Naive B cell (primary cell): Measurements from ENCODE around the gene HOXB3. TPM values are rescaled to one million over a fixed set of nuclear protein-coding genes. Genes with fewer than 3 reads are reported as not detected.
A peak's percentile ranks its signal among the peaks of the same experiment; 100 is the strongest.

Experiments
- ATAC-seq, 2 donors: fragments of 150-1000 bp; cut with Tn5 transposase; 2 replicates each; pipeline ENCODE4 v1.10.0; 2021; ENCODE audit warnings: low read depth in 2 of 2, mild to moderate bottlenecking in 2 of 2, moderate library complexity in 2 of 2
- DNase-seq: peaks from one replicate; pipeline ENCODE4 v3.0.0; 2022
- H3K27ac Mint-ChIP-seq, 6 donors: one replicate each; pipeline ENCODE4 v1.8.0; 2020 to 2022; ENCODE audit warnings: mild to moderate bottlenecking in 6 of 6, mixed read lengths in 6 of 6, moderate library complexity in 5 of 6, inconsistent platforms in 2 of 6
- H3K27me3 Mint-ChIP-seq, 3 donors: one replicate each; pipeline ENCODE4 v1.8.0; 2021 to 2022; ENCODE audit warnings: mixed read lengths in 3 of 3, mild to moderate bottlenecking in 1 of 3
- H3K36me3 Mint-ChIP-seq, 2 donors: one replicate each; pipeline ENCODE4 v1.8.0; 2020 to 2022; ENCODE audit warnings: mixed read lengths in 2 of 2, inconsistent platforms in 1 of 2, mild to moderate bottlenecking in 1 of 2
- H3K4me1 Mint-ChIP-seq, 3 donors: one replicate each; pipeline ENCODE4 v1.8.0; 2020 to 2022; ENCODE audit warnings: mixed read lengths in 3 of 3, inconsistent platforms in 1 of 3, mild to moderate bottlenecking in 1 of 3, moderate library complexity in 1 of 3
- H3K4me3 Mint-ChIP-seq, 8 donors: one replicate each; pipeline ENCODE4 v1.8.0; 2020 to 2022; ENCODE audit warnings: mild to moderate bottlenecking in 8 of 8, mixed read lengths in 8 of 8, moderate library complexity in 8 of 8, inconsistent platforms in 2 of 8
- H3K9me3 Mint-ChIP-seq, 7 donors: one replicate each; pipeline ENCODE4 v1.8.0; 2020 to 2022; ENCODE audit warnings: mixed read lengths in 7 of 7, mild to moderate bottlenecking in 5 of 7, inconsistent platforms in 2 of 7, moderate library complexity in 1 of 7
- polyA plus RNA-seq, 6 donors: library from polyadenylated mRNA; unstranded; fragments of 300-500 nt; fragmentation: Illumina TruSeq; gene quantifications; one replicate each; pipeline ENCODE4 v1.2.3, GENCODE V29; 2021; ENCODE audit warnings: low read depth in 6 of 6

The HOXB3 gene
- under 1 TPM in 1 of 6 donors, not detected in 5; 0.05 TPM for polyA plus RNA-seq

- ATAC-seq (no peak), DNase-seq (no peak)
- no peaks in the 10 kb centered on the region for H3K36me3 Mint-ChIP-seq
- H3K27me3 Mint-ChIP-seq, result peaks cover 80 to 97% (median 94%) of the 10 kb centered on the region in 3 donors
- H3K27ac Mint-ChIP-seq, result peak within 1 kb of the TSS in 2 of 6 donors; percentile 59 to 87
- H3K4me1 Mint-ChIP-seq, result peaks cover 50 to 56% (median 54%) of the 10 kb centered on the region in 3 donors
- peak within 1 kb of the TSS; percentile 44 to 89 (median 70) for H3K4me3 Mint-ChIP-seq
- H3K9me3 Mint-ChIP-seq, result no peaks in the 10 kb centered on the region
Measured at GRCh38 chr17:48589831-48590606, at the start of gene HOXB3. Gene HOXB3, minus strand, starts transcription at chr17:48590241. Its CDS starts 37,767 bp downstream, at chr17:48552474.

GRCh38 chr17:48639136-48639535 is 49.1 kb upstream of the HOXB3 start:
- peaks cover 0 to 2% (median 0%) of the 10 kb centered on the region in 7 donors for H3K9me3 Mint-ChIP-seq

GRCh38 chr17:48637323-48638260 is 47.6 kb upstream of the HOXB3 start:
- H3K27me3 Mint-ChIP-seq, result peaks cover 79 to 98% (median 81%) of the 10 kb centered on the region in 3 donors
- no peak overlapping the region for H3K27ac Mint-ChIP-seq
- peaks cover 0 to 12% of the 10 kb centered on the region in 2 donors for H3K36me3 Mint-ChIP-seq
- peaks cover 12 to 46% (median 27%) of the 10 kb centered on the region in 3 donors for H3K4me1 Mint-ChIP-seq
- H3K9me3 Mint-ChIP-seq, result peaks cover 0 to 5% (median 0%) of the 10 kb centered on the region in 7 donors
- DNase-seq (no peak), ATAC-seq (no peak)
- H3K4me3 Mint-ChIP-seq, result peak overlapping the region in 2 of 8 donors; percentile 21 to 29

More at GRCh38 chr17:48639136-48639535, 49.1 kb upstream of the HOXB3 start:
- no peak for ATAC-seq
- H3K4me1 Mint-ChIP-seq, result peaks cover 12 to 44% (median 26%) of the 10 kb centered on the region in 3 donors
- no peak overlapping the region for H3K27ac Mint-ChIP-seq
- H3K4me3 Mint-ChIP-seq, result no peak overlapping the region
- H3K36me3 Mint-ChIP-seq, result peaks cover 0 to 8% of the 10 kb centered on the region in 2 donors
- peaks cover 86 to 97% (median 88%) of the 10 kb centered on the region in 3 donors for H3K27me3 Mint-ChIP-seq
- no peak for DNase-seq

- peaks cover 0 to 11% of the 10 kb centered on the region in 2 donors for H3K36me3 Mint-ChIP-seq
- peaks cover 6 to 37% (median 21%) of the 10 kb centered on the region in 3 donors for H3K4me1 Mint-ChIP-seq
- H3K9me3 Mint-ChIP-seq, result peaks cover 0 to 3% (median 0%) of the 10 kb centered on the region in 7 donors
- H3K4me3 Mint-ChIP-seq, result peak overlapping the region in 2 of 8 donors; percentile 13 to 56
- peaks cover 80 to 98% (median 81%) of the 10 kb centered on the region in 3 donors for H3K27me3 Mint-ChIP-seq
- peak overlapping the region in 2 of 6 donors; percentile 5 to 15 for H3K27ac Mint-ChIP-seq
- DNase-seq, result no peak
- ATAC-seq, result peak; percentile 47 to 56
Measured at GRCh38 chr17:48636177-48637018, 46.4 kb upstream of the HOXB3 start.

GRCh38 chr17:48634493-48635208 is 44.6 kb upstream of the HOXB3 start:
- DNase-seq, result no peak
- Mint-ChIP-seq H3K36me3 (peaks cover 0 to 8% of the 10 kb centered on the region in 2 donors), H3K9me3 (peaks cover 0 to 3% (median 0%) of the 10 kb centered on the region in 7 donors), H3K4me1 (peaks cover 4 to 33% (median 18%) of the 10 kb centered on the region in 3 donors), H3K27me3 (peaks cover 83 to 99% (median 86%) of the 10 kb centered on the region in 3 donors), H3K4me3 (peak overlapping the region in 7 of 8 donors; percentile 4 to 47 (median 35)), H3K27ac (peak overlapping the region in 1 of 6 donors; percentile 56)
- no peak for ATAC-seq

GRCh38 chr17:48633266-48633677 is 43.2 kb upstream of the HOXB3 start:
- Mint-ChIP-seq H3K4me3 (peak overlapping the region in 2 of 8 donors; percentile 24 to 28), H3K4me1 (peaks cover 4 to 33% (median 18%) of the 10 kb centered on the region in 3 donors), H3K27ac (no peak overlapping the region), H3K36me3 (peaks cover 0 to 8% of the 10 kb centered on the region in 2 donors), H3K27me3 (peaks cover 86 to 100% (median 91%) of the 10 kb centered on the region in 3 donors), H3K9me3 (peaks cover 0 to 3% (median 0%) of the 10 kb centered on the region in 7 donors)
- ATAC-seq (no peak), DNase-seq (no peak)

GRCh38 chr17:48632579-48633265 is 42.7 kb upstream of the HOXB3 start:
- peaks cover 4 to 33% (median 18%) of the 10 kb centered on the region in 3 donors for H3K4me1 Mint-ChIP-seq
- DNase-seq (no peak), ATAC-seq (no peak)
- H3K27me3 Mint-ChIP-seq, result peaks cover 85 to 100% (median 91%) of the 10 kb centered on the region in 3 donors
- H3K36me3 Mint-ChIP-seq, result peaks cover 0 to 8% of the 10 kb centered on the region in 2 donors
- H3K27ac Mint-ChIP-seq, result peak overlapping the region in 2 of 6 donors; percentile 10 to 81
- peaks cover 0 to 3% (median 0%) of the 10 kb centered on the region in 7 donors for H3K9me3 Mint-ChIP-seq
- peak overlapping the region in 5 of 8 donors; percentile 5 to 30 (median 23) for H3K4me3 Mint-ChIP-seq

- ATAC-seq (no peak), DNase-seq (no peak)
- Mint-ChIP-seq H3K4me3 (no peak overlapping the region), H3K9me3 (peaks cover 0 to 3% (median 0%) of the 10 kb centered on the region in 7 donors), H3K36me3 (peaks cover 0 to 8% of the 10 kb centered on the region in 2 donors), H3K4me1 (peaks cover 5 to 32% (median 16%) of the 10 kb centered on the region in 3 donors), H3K27ac (peak overlapping the region in 1 of 6 donors; percentile 12), H3K27me3 (peaks cover 83 to 100% (median 91%) of the 10 kb centered on the region in 3 donors)
Measured at GRCh38 chr17:48631693-48632578, 41.9 kb upstream of the HOXB3 start.

GRCh38 chr17:48630925-48631692 is 41.1 kb upstream of the HOXB3 start:
- H3K27ac Mint-ChIP-seq, result no peak overlapping the region
- ATAC-seq, result no peak
- H3K36me3 Mint-ChIP-seq, result peaks cover 0 to 8% of the 10 kb centered on the region in 2 donors
- peak overlapping the region in 1 of 8 donors; percentile 45 for H3K4me3 Mint-ChIP-seq
- H3K27me3 Mint-ChIP-seq, result peaks cover 84 to 100% (median 93%) of the 10 kb centered on the region in 3 donors
- peaks cover 0 to 3% (median 0%) of the 10 kb centered on the region in 7 donors for H3K9me3 Mint-ChIP-seq
- no peak for DNase-seq
- H3K4me1 Mint-ChIP-seq, result peaks cover 9 to 31% (median 17%) of the 10 kb centered on the region in 3 donors
